Bone marrow (tissue), 2 donors: ENCODE results near the gene CPXM2.

Experiments
- DNase-seq, 2 donors: peaks; one replicate each; lab custom pipeline; 2025; lab: John Stamatoyannopoulos, UW

Gene CPXM2

GRCh38 chr10:123796736-123797135 lies 94.9 kb downstream of the CPXM2 start:
- DNase-seq = no peak

DNA sequence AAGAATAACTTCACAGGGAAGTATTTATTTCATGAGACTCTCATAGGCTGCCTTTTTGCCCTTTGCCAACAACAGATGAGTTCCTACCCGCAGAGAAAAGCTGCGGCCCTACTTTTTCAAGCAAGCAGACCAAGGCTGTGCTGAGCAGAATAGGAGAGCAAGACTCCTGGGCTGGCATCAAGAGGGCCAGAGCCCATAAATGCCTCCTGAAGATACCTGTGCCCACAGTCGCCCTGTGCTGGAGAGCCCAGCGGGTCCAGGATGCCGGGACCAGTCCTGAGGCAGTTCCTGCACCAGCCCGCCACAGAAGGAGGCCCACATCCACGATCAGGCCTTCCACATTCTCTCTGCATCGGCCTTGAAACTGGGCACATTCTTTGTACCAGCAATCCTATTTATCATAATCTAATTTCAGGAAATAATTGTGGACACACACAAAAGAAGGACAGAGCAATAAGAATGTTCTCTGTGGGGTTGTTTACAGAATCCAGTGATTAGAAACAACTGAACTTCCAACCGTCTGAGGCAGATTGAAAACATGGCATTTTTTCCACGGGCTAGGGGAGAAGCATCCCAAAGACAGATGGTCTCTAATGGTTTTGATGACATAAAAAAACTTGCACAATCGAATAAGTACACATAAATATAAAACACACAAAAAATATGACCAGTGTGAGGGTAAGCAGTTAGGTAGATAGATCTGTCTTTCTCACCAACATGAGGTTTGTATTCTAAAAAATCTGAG lies 95.6 kb downstream of the CPXM2 start:
- no peak for DNase-seq

DNA sequence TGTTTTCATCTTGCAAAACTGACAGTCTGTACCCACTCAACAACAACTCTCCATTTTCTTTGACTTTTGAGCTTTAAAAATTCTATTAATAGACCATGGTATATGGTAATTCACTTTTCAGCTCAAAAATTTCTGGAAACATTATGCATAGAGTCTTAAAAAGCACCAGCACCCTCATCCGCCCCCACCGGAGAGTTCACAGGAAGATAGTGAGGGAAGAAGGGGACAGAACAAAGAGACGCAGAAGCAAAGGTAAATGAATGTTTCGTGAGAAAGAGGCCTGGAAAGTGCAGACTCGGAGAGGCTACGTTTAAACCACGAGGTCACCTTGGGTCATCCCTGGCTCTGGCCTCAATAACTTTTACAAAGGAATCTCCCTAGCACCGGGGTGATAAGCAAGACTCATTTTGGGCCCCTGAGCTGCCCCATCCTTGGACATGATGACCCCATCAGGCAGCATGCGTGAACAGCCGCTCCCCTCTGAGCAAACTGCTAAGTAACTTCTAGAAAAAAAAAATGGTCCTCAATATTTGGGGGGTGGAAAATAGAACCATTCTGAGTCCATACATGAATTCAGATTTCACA lies 96.3 kb downstream of the CPXM2 start:
- no peak for DNase-seq

- DNase-seq = no peak
These were observed 99.2 kb downstream of the CPXM2 start for GRCh38 chr10:123792248-123792978.

- DNase-seq = no peak
These were observed 101.3 kb downstream of the CPXM2 start for GRCh38 chr10:123790132-123790885.

DNA sequence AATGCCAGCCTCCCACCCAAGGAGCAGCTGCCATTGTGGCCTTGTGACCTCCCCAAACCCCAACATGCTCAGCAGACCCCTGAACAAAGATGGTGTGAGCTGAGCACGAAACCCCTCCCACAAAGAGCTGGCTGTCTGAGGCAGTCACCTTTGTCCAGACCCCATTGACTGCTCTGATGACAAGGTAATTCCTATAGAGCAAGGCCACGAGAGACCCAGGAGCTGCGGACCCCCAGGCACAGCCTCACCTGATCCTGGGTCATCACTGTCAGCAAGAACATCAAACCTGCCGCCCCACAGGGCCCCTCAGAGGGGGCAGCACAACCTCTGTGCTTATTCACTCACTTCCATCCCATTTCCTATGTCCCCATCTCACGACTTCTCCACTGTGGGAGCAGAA lies 102.6 kb downstream of the CPXM2 start:
- no peak for DNase-seq

DNA sequence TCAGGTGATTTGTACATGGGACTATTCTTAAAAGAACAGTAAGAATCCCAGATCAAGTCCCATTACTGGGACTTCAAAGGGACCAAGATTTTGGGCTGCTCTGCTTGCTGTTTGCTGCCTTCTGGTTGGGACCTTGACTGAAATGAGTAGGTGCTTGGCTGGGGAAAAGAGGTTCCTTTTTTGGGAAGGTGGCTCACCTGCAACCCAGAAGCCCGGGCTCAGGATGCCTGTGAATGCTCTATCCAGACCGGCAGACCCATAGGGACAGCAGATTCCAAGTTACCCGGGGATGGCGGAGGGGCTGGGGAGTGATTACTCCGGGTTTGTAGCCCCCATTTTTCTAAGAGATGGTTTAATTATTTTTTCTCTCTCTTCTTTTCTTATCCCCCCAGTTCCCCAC lies 104.0 kb downstream of the CPXM2 start:
- DNase-seq = no peak

DNA sequence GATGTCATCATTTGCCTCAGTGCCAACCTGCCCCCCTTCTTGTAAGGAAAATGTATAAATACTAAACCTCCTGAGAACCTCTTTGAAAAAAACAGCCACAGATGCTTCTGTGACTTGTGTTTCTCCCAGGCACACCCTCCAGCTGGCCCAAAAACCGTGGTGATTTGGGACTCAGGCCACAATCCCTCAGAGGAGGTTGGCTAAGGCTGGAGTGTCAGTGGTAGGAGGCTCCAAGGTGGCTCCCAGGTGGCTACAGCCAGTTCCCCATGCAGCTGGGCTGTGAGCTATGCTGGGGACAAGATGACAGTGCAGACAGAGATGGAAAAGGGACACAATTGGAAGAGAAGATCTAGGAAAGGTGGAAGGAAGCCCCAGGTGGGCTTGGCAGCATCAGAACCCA lies 104.7 kb downstream of the CPXM2 start:
- DNase-seq = no peak

- no peak for DNase-seq
These were observed 105.3 kb downstream of the CPXM2 start for GRCh38 chr10:123786306-123786705.

DNA sequence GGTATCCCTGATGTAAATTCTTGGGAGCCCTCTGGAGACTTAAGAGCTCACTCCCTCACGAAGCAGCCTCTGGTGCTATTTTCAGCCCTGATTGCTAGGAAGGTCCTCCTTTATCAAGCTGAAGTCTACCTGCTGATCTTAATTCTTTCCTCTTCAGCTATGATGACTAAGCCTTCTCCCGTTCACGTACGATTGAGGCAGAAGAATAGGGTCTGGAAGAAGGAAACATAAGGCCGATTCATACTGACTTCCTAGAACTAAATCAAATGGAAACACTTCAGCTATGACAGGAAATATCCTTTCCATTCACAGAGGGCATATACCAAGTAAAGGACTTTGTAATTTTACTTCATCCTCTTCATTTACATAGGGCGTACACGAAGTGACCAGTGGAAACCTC lies 107.0 kb downstream of the CPXM2 start:
- no peak for DNase-seq

- no peak for DNase-seq
These were observed 107.4 kb downstream of the CPXM2 start for GRCh38 chr10:123784216-123784615.

DNA sequence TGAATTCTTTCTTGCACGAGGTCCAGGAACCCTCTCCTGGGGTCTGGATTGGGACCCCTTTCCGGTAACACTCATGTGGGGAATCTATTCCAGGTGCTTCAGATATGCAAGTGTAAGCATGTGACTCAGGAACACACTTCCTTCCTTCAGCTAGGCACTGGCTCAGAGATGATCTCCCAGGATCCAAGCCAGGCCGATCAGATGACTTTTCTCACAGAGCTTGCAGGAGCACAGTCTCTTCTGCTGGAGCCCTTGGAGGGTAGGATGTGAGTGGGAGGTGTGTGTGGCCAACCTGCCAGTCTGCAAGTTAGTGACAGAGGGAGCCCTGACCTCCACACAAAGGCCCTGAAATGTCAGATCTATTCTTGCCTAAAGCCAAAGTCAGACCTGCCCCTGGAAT lies 108.3 kb downstream of the CPXM2 start:
- no peak for DNase-seq

DNA sequence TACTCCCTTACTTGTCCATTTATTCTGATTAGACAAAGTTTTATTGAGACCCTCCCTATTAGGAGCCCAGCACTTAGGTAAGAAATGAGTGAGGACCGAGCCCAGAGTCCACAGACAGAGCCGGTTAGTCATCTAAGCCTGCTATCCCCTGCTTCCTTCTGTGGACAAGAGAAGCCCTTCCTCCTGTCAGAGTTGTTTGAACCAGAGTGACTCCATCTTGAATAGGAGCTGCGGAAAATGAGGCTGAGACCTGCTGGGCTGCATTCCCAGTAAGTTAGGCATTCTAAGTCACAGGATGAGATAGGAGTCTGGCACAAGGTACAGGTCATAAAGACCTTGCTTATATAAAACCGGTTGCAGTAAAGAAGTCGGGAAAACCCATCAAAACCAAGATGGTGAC lies 109.1 kb downstream of the CPXM2 start:
- no peak for DNase-seq

DNA sequence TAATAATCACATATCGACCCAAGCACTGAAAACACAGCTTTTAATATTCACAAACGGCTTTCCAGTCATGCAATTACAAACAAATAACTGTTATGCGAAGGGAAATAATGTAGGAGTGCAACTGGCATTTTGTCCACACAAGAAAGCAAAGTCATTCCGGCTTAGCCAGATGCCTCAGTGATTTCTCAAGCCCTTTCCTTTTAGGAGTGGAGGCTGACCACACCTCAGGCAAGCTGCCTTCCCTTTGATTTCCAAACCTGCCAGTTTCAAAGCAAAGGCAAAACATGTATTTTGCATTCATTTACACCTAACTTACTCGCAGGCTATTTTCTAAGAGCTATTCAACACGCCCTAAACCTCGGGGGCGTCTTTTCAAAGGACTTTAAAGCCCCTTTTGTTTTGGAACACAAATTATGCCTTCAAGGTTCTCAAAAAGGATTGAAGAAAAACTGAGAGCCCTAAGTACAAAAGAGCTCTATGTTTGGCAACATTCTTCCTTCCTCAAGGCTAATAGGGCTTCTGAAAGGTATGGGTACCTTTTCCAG lies 109.6 kb downstream of the CPXM2 start:
- no peak for DNase-seq

DNA sequence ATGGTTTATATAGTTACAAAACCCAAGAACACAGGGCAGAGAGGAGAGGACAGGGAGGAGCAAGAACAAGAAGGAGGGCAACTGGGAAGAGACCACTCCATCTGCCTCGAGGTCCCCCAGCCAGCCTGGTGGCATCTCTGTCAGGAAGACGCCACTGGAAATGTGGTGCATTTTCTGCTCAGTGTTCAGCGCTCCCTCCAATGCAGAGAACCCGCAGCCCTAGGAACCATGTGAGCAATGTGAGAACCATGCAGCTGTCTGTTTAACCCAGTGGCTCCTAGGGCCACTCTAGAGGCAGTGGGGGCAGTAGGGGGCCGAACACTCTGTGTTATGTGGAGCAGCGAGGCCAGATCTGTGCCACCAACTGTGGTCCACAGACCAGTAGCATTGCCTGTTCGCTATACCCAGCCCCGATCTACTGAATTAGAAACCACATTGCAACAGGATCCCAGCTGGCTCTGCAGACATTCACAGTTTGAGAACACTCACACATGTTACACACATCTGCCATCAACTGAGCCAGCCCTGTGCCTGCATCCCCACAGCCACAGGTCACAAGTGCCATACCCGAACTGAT lies 110.2 kb downstream of the CPXM2 start:
- DNase-seq = no peak

- no peak for DNase-seq
These were observed 112.7 kb downstream of the CPXM2 start for GRCh38 chr10:123778719-123779517.

GRCh38 chr10:123777881-123778280 lies 113.7 kb downstream of the CPXM2 start:
- no peak for DNase-seq

DNA sequence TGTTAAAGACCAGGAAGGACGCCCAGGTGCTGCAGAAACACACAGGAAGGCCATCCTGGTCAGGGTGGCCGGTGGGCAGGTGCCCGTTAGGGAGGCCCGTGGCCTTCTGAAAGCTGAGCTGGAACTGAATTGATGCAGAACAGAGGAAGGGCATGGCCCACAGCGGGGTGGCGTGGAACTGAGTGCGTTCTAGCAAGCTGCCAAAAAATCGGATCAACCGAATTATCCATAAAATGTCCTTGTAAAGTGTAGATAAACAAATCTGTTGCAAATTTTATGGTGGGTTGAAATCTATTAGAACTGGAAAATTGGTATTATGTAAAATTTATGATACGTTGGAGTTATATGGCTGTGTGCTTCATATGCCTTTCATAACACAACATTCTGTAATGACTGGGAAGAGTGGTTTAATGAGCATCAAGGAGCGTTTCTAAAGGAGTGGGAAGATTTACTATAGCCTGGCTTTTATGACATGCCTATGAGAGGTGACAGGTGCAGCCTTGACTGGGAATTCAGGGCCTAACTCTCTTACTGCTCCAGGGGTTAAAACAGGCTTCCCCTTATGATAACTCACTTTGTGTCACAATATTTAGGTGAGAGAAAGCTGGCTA lies 117.4 kb downstream of the CPXM2 start:
- no peak for DNase-seq

GRCh38 chr10:123772645-123773508 lies 118.7 kb downstream of the CPXM2 start:
- DNase-seq = no peak
